C4-2B (cell line): ENCODE data around the gene MON2.

Experiments
- H3K27ac ChIP-seq: fragments of 450-650 bp; 2 replicates; pipeline ENCODE4 v1.5.1; 2017
- CTCF ChIP-seq: fragments of 450-650 bp; conservative IDR thresholded peaks from 2 replicates; pipeline ENCODE4 v1.5.1; 2017; ENCODE audit warnings: mild to moderate bottlenecking
- ZFX ChIP-seq: fragments of 450-650 bp; IDR thresholded peaks from 2 replicates; pipeline ENCODE4 v1.6.1; 2017

The MON2 gene

GRCh38 chr12:62584619-62585018, 118.0 kb downstream of the MON2 start:
- H3K27ac ChIP-seq: no peak overlapping the region
- TF ChIP-seq CTCF (no peak), ZFX (no peak)

- no peak overlapping the region for H3K27ac ChIP-seq
- no peak for TF ChIP-seq ZFX
- no peak for TF ChIP-seq CTCF
Observed at GRCh38 chr12:62586850-62587249, 120.2 kb downstream of the MON2 start.

GRCh38 chr12:62588916-62589315, 122.3 kb downstream of the MON2 start:
- no peak overlapping the region for H3K27ac ChIP-seq
- TF ChIP-seq CTCF (no peak), ZFX (no peak)

- TF ChIP-seq ZFX (no peak), CTCF (no peak)
- no peak overlapping the region for H3K27ac ChIP-seq
Observed at GRCh38 chr12:62597253-62597652, 130.6 kb downstream of the MON2 start.

- TF ChIP-seq CTCF: no peak
- no peak for TF ChIP-seq ZFX
Observed at GRCh38 chr12:62598846-62599245, 132.2 kb downstream of the MON2 start.

GRCh38 chr12:62599854-62600437, 133.3 kb downstream of the MON2 start:
- no peak overlapping the region for H3K27ac ChIP-seq
- no peak; the same call in 1 of the 2 replicates for TF ChIP-seq CTCF
- no peak for TF ChIP-seq ZFX

More at GRCh38 chr12:62598846-62599245, 132.2 kb downstream of the MON2 start:
- no peak overlapping the region for H3K27ac ChIP-seq

- TF ChIP-seq ZFX: no peak
- no peak for TF ChIP-seq CTCF
- H3K27ac ChIP-seq: peak overlapping the region; percentile 95
Observed at GRCh38 chr12:62601765-62602164, 135.1 kb downstream of the MON2 start.
